Measurements from ENCODE around the gene ZNF473.

The ZNF473 gene

GRCh38 chr19:50003810-50004419 is 21.9 kb upstream of the ZNF473 start:
- ATAC-seq, result peak; percentile 65 to 74

GRCh38 chr19:50005428-50005827 is 20.4 kb upstream of the ZNF473 start:
- peak in 1 of 2 donors; percentile 48 for ATAC-seq

- ATAC-seq, result no peak
Observed at GRCh38 chr19:50007170-50007569, 18.6 kb upstream of the ZNF473 start.

GRCh38 chr19:50007947-50008346 is 17.9 kb upstream of the ZNF473 start:
- no peak for ATAC-seq

- no peak for ATAC-seq
Observed at GRCh38 chr19:50008532-50008931, 17.3 kb upstream of the ZNF473 start.

- no peak for ATAC-seq
Observed at GRCh38 chr19:50016225-50016807, 9.5 kb upstream of the ZNF473 start.

- no peak for ATAC-seq
Observed at GRCh38 chr19:50020481-50020880, 5.3 kb upstream of the ZNF473 start.

- no peak for ATAC-seq
Observed at GRCh38 chr19:50022823-50023222, 3.0 kb upstream of the ZNF473 start.

GRCh38 chr19:50024719-50025021 is 1.1 kb upstream of the ZNF473 start:
- ATAC-seq, result no peak

- ATAC-seq, result peak; percentile 87 to 90
Observed at GRCh38 chr19:50025022-50025793, 597 bp upstream of the ZNF473 start, which contains the start of gene VRK3. Gene VRK3 (minus strand): TSS chr19:50025372. CDS start chr19:50016162, 9,210 bp downstream.

GRCh38 chr19:50026550-50026906 is 723 bp downstream of the ZNF473 start:
- no peak for ATAC-seq

GRCh38 chr19:50030225-50030624 is 4.4 kb downstream of the ZNF473 start:
- ATAC-seq, result no peak

- no peak for ATAC-seq
Observed at GRCh38 chr19:50030937-50031336, 5.1 kb downstream of the ZNF473 start.

GRCh38 chr19:50036908-50037307 is 11.1 kb downstream of the ZNF473 start:
- no peak for ATAC-seq

GRCh38 chr19:50039968-50040367 is 14.2 kb downstream of the ZNF473 start:
- ATAC-seq, result no peak

- no peak for ATAC-seq
Observed at GRCh38 chr19:50040967-50041366, 15.2 kb downstream of the ZNF473 start.

GRCh38 chr19:50042363-50043024 is 16.7 kb downstream of the ZNF473 start:
- no peak for ATAC-seq

GRCh38 chr19:50043967-50044366 is 18.2 kb downstream of the ZNF473 start:
- ATAC-seq, result no peak

GRCh38 chr19:50044922-50045321 is 19.1 kb downstream of the ZNF473 start:
- ATAC-seq, result no peak

- ATAC-seq, result no peak
Observed at GRCh38 chr19:50046649-50047503, 21.1 kb downstream of the ZNF473 start.

- ATAC-seq, result no peak
Observed at GRCh38 chr19:50047671-50048070, 21.9 kb downstream of the ZNF473 start.

- peak; percentile 91 to 95 for ATAC-seq
Observed at GRCh38 chr19:50050406-50051227, 24.8 kb downstream of the ZNF473 start.
